ENCODE data around the gene TEX29. TPM values are rescaled to one million over a fixed set of nuclear protein-coding genes. Genes with fewer than 3 reads are reported as not detected.

The TEX29 gene
- total RNA-seq = 10 to 100 TPM; 10.4 to 15.8 TPM
- polyA plus RNA-seq (ENCODE audit: insufficient read depth, low read depth, low replicate concordance) = 48.9 TPM
- long read RNA-seq, donor 1 = 0 reads
- long read RNA-seq, donor 2 = 0 reads

DNA sequence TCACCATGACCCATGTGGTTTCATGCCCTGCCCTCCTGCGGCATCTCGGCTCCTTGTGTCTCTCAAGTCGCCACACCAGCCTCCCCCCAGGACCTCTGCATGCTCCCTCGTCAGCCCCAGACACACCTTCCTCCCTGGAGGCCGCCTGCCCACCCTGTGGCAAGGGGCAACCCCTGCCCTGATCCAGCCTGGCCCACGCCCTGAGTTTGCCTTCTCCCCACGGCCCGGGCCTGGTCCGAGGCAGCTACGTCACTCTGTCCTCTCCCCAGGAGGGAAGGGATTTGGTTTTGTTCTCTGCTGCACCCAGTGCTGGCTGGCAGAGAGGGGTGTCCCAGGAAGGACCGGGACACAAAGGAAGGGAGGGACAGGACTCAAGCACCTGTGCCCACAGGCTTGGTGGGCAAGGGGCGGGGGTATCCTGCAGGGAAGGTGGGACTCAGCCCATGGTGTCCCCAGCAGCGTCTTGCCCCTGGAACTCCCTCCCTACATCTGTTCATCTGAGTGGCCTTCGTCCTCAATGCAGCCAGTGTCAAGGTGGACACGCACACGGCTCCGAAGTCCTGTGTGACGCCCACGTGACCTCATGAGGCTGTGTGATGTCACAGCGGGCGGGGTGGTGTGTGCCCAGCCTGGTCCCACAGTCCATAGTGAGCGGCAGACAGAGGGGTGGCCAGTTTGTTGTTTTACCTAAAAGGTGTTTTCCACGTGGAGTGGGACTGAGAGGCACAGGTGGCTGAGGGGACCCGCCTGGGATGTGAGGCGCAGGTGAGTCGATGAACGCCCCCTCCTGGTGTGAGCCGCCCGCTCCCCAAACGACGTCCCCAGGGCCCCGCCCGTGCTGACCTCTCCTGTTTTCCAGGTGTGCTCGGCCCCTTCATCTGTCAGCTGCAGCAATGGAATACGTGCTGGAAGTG is at the start of gene TEX29:
Gene TEX29 (plus strand): TSS at position 645 of the 914 bp plus-strand sequence. CDS start 249 bp downstream, at position 894.
- DNase-seq = no peak
- intact Hi-C loops (cut with DNase I; ENCODE audit: low total_unique reads) = no loop called here
- no peaks in the 10 kb centered on the region for H3K27me3 ChIP-seq
- H3K4me1 ChIP-seq = no peaks in the 10 kb centered on the region
- 83 to 87% methylated on average over 23 to 35 of the region's 35 CpGs for WGBS, 2 donors
- H3K4me3 ChIP-seq = no peak within 1 kb of the TSS
- TF ChIP-seq POLR2A (IDR thresholded peaks at IDR 0.05) = no peak
- TF ChIP-seq, protein P1, sequence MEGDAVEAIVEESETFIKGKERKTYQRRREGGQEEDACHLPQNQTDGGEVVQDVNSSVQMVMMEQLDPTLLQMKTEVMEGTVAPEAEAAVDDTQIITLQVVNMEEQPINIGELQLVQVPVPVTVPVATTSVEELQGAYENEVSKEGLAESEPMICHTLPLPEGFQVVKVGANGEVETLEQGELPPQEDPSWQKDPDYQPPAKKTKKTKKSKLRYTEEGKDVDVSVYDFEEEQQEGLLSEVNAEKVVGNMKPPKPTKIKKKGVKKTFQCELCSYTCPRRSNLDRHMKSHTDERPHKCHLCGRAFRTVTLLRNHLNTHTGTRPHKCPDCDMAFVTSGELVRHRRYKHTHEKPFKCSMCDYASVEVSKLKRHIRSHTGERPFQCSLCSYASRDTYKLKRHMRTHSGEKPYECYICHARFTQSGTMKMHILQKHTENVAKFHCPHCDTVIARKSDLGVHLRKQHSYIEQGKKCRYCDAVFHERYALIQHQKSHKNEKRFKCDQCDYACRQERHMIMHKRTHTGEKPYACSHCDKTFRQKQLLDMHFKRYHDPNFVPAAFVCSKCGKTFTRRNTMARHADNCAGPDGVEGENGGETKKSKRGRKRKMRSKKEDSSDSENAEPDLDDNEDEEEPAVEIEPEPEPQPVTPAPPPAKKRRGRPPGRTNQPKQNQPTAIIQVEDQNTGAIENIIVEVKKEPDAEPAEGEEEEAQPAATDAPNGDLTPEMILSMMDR (IDR thresholded peaks at IDR 0.05) = no peak
- no peaks in the 10 kb centered on the region for H3K9me3 ChIP-seq
- H3K27ac ChIP-seq = no peak within 1 kb of the TSS
- H3K36me3 ChIP-seq (ENCODE audit: low read depth, missing control alignments) = no peaks in the 10 kb centered on the region

DNA sequence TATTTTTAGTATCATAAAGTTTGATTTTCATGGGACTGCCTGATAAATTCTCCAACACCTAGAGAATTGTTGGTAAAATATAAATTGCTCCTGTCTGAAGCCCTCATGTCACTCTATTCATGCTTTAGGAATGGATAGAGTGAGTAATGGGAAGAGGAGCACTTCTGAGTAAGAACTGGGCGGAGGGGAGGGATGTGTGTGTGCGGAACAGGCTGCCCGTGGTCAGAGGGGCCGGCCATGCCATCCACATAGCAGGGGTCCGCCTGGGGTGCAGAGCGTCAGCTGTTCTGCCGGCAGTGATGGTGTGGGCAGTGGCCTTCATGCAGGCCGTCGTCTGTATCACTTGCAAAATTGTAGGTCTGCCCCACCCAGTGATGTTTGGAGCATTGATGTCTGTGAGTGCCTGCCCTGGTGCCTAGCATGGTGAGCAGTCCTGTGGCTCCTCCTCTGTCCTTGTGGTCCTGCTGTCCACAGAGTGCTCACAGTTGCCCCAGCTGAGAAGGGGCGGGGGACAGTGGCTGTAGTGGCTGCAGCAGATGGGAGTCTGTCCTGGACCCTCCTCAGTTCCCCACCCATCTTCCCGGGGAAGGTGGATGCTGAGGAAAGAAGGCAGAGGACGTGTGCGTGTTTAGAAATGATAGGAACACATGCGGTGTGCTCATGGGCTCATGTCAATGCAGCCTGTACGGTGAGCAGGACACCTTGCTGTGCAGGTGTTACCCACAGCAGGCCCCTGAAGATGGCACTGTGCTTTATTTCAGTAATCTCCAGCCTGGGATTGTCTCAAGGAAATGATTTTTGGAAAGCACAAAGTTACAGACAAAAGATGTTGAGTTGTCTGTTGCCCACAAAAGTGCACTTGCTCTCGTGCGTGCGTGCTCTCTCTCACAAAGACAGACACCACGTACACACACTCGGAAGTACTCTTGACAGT is 49.4 kb upstream of the TEX29 start:
- intact Hi-C loops (cut with DNase I; ENCODE audit: low total_unique reads) = no loop called here
- Histone ChIP-seq H3K27ac (no peak overlapping the region), H3K9me3 (no peaks in the 10 kb centered on the region), H3K4me1 (no peaks in the 10 kb centered on the region), H3K4me3 (no peak overlapping the region), H3K36me3 (ENCODE audit: low read depth, missing control alignments) (no peaks in the 10 kb centered on the region), H3K27me3 (no peaks in the 10 kb centered on the region)
- DNase-seq = no peak
- no peak for TF ChIP-seq POLR2A (IDR thresholded peaks at IDR 0.05)
- TF ChIP-seq, protein P1 (IDR thresholded peaks at IDR 0.05) = no peak
- 87 to 88% methylated on average over 13 to 20 of the region's 20 CpGs for WGBS, 2 donors

DNA sequence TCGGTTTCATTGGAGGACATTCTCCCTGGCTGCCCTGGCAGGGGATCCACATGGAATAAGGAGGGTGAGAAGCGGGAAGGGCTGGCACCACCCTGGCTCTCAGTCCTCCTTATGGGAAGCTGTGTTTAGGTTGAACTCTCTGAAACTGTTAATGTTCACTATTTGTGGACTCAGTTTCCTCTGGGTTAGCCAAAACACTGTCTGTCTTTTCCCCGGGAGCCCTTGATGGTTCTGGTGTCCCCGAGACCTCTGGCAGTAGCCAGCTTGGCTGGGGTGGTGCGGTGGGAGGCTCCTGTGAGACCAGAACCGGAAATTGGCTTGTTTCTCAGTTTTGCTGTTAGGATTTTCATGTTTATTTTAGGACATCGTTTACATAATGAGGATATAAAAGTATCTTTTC is 48.3 kb upstream of the TEX29 start:
- Histone ChIP-seq H3K4me3 (no peak overlapping the region), H3K9me3 (no peaks in the 10 kb centered on the region), H3K27ac (no peak overlapping the region), H3K36me3 (ENCODE audit: low read depth, missing control alignments) (no peaks in the 10 kb centered on the region), H3K27me3 (no peaks in the 10 kb centered on the region), H3K4me1 (no peaks in the 10 kb centered on the region)
- TF ChIP-seq, protein P1 (IDR thresholded peaks at IDR 0.05) = no peak
- no peak for TF ChIP-seq POLR2A (IDR thresholded peaks at IDR 0.05)
- intact Hi-C loops (cut with DNase I; ENCODE audit: low total_unique reads) = no loop called here
- DNase-seq = no peak
- WGBS, 2 donors = 70 to 72% methylated on average over 7 of the region's 7 CpGs

DNA sequence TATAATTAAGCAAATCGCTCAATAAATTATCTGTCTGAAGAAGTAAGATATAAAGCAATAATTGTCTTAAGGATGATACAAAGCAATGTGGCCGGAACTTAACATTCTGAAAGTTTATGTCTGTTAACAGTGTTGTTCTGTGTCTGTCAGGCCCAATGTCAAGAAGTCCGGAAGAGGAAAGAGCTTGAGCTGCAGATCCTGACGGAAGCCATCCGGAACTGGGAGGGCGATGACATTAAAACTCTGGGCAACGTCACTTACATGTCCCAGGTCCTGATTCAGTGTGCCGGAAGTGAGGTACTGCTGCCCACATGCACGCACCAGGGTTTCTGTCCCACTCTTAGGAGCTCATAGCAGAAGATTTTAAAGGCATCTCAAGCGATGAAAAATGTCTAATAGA is 45.1 kb upstream of the TEX29 start:
- Histone ChIP-seq H3K9me3 (no peaks in the 10 kb centered on the region), H3K27me3 (no peaks in the 10 kb centered on the region), H3K4me1 (no peaks in the 10 kb centered on the region), H3K36me3 (ENCODE audit: low read depth, missing control alignments) (no peaks in the 10 kb centered on the region), H3K27ac (no peak overlapping the region), H3K4me3 (no peak overlapping the region)
- no peak for DNase-seq
- WGBS, 2 donors = 89 to 96% methylated on average over 10 of the region's 10 CpGs
- intact Hi-C loops (cut with DNase I; ENCODE audit: low total_unique reads) = no loop called here
- no peak for TF ChIP-seq POLR2A (IDR thresholded peaks at IDR 0.05)
- TF ChIP-seq, protein P1 (IDR thresholded peaks at IDR 0.05) = no peak

Measured in testis (tissue), 5 donors.